Astrocyte (in vitro differentiated cells and primary cell): ENCODE data around the gene MICALL2. TPM values are rescaled to one million over a fixed set of nuclear protein-coding genes. Genes with fewer than 3 reads are reported as not detected.

Source experiments
- DNase-seq: peaks from one replicate; pipeline ENCODE4 v3.0.0-alpha.2; 2010; ENCODE audit warnings: low read depth
- FAIRE-seq: peaks from 2 replicates; lab custom pipeline; 2011; peaks lifted over from hg19 to GRCh38; lab: Jason Lieb, UNC
- H2AFZ ChIP-seq: 2 replicates; pipeline ENCODE4 v1.6.0; 2012; ENCODE audit warnings: low read depth, low read length, inconsistent platforms
- H3K27ac ChIP-seq: 2 replicates; pipeline ENCODE4 v1.5.1; 2011; ENCODE audit warnings: low read depth, low read length, inconsistent platforms
- H3K27me3 ChIP-seq: 2 replicates; pipeline ENCODE4 v1.6.0; 2011; ENCODE audit warnings: low read length, inconsistent platforms; ENCODE audit not compliant: insufficient read depth
- H3K36me3 ChIP-seq: 2 replicates; pipeline ENCODE4 v1.5.1; 2011; ENCODE audit warnings: low read length, inconsistent platforms; ENCODE audit not compliant: insufficient read depth
- H3K4me1 ChIP-seq: 2 replicates; pipeline ENCODE4 v1.5.1; 2011; ENCODE audit warnings: low read length, inconsistent platforms; ENCODE audit not compliant: insufficient read depth
- H3K4me2 ChIP-seq: 2 replicates; pipeline ENCODE4 v1.6.0; 2012; ENCODE audit warnings: low read length, inconsistent platforms
- H3K4me3 ChIP-seq: 2 replicates; pipeline ENCODE4 v1.5.1; 2011; ENCODE audit warnings: low read depth, mild to moderate bottlenecking, low read length, inconsistent platforms; ENCODE audit not compliant: insufficient read depth
- H3K79me2 ChIP-seq: 2 replicates; pipeline ENCODE4 v1.6.0; 2012; ENCODE audit warnings: mild to moderate bottlenecking, low read length, inconsistent platforms; ENCODE audit not compliant: insufficient read depth
- H3K9ac ChIP-seq: 2 replicates; pipeline ENCODE4 v1.6.0; 2012; ENCODE audit warnings: mild to moderate bottlenecking, low read length, inconsistent platforms
- H3K9me3 ChIP-seq: 2 replicates; pipeline ENCODE4 v1.5.1; 2012; ENCODE audit warnings: low read depth, mild to moderate bottlenecking, low read length, inconsistent platforms; ENCODE audit not compliant: insufficient read depth
- H4K20me1 ChIP-seq: 2 replicates; pipeline ENCODE4 v1.6.0; 2012; ENCODE audit warnings: low read length, inconsistent platforms; ENCODE audit not compliant: insufficient read depth
- H3K27ac Mint-ChIP-seq: one replicate; pipeline ENCODE4 v1.8.0; 2021; ENCODE audit warnings: mild to moderate bottlenecking, mixed read lengths; ENCODE audit not compliant: unreplicated experiment
- H3K27me3 Mint-ChIP-seq: one replicate; pipeline ENCODE4 v1.8.0; 2021; ENCODE audit warnings: low read depth, mixed read lengths; ENCODE audit not compliant: unreplicated experiment
- H3K36me3 Mint-ChIP-seq: one replicate; pipeline ENCODE4 v1.8.0; 2021; ENCODE audit warnings: low read depth, mixed read lengths; ENCODE audit not compliant: unreplicated experiment
- H3K4me1 Mint-ChIP-seq: one replicate; pipeline ENCODE4 v1.8.0; 2021; ENCODE audit warnings: low read depth, mixed read lengths; ENCODE audit not compliant: unreplicated experiment
- H3K4me3 Mint-ChIP-seq: one replicate; pipeline ENCODE4 v1.8.0; 2021; ENCODE audit warnings: mild to moderate bottlenecking, moderate library complexity, mixed read lengths; ENCODE audit not compliant: unreplicated experiment
- H3K9me3 Mint-ChIP-seq: one replicate; pipeline ENCODE4 v1.8.0; 2021; ENCODE audit warnings: mild to moderate bottlenecking, mixed read lengths; ENCODE audit not compliant: unreplicated experiment
- EZH2 ChIP-seq: IDR thresholded peaks from 2 replicates; pipeline ENCODE4 v1.6.1; 2012; ENCODE audit warnings: mild to moderate bottlenecking, low read length, inconsistent platforms; ENCODE audit not compliant: insufficient read depth
- total RNA-seq: library from RNA; stranded (reverse); gene quantifications from 2 replicates; pipeline ENCODE4 v1.2.1, GENCODE V29; 2021
- TF ChIP-seq, protein P1 (sequence below): IDR thresholded peaks from 2 replicates; pipeline ENCODE4 v1.5.1; 2011; ENCODE audit warnings: low read depth, mild to moderate bottlenecking, inconsistent platforms, low read length, moderate library complexity; ENCODE audit not compliant: insufficient read depth

The MICALL2 gene
- total RNA-seq, 1 donor from 2014 or later = 43.4 TPM

GRCh38 chr7:1470901-1471300 is 11.6 kb upstream of the MICALL2 start:
- Histone ChIP-seq H3K4me3 (no peak overlapping the region), H3K36me3 (peaks cover 2% of the 10 kb centered on the region), H3K4me1 (peaks cover 7% of the 10 kb centered on the region), H3K79me2 (no peaks in the 10 kb centered on the region), H3K27ac (no peak overlapping the region), H3K27me3 (no peaks in the 10 kb centered on the region), H4K20me1 (peaks cover 6% of the 10 kb centered on the region), H3K9ac (no peak overlapping the region), H2AFZ (no peak overlapping the region), H3K9me3 (no peaks in the 10 kb centered on the region), H3K4me2 (no peak overlapping the region)
- no peak for TF ChIP-seq EZH2
- TF ChIP-seq, protein P1, sequence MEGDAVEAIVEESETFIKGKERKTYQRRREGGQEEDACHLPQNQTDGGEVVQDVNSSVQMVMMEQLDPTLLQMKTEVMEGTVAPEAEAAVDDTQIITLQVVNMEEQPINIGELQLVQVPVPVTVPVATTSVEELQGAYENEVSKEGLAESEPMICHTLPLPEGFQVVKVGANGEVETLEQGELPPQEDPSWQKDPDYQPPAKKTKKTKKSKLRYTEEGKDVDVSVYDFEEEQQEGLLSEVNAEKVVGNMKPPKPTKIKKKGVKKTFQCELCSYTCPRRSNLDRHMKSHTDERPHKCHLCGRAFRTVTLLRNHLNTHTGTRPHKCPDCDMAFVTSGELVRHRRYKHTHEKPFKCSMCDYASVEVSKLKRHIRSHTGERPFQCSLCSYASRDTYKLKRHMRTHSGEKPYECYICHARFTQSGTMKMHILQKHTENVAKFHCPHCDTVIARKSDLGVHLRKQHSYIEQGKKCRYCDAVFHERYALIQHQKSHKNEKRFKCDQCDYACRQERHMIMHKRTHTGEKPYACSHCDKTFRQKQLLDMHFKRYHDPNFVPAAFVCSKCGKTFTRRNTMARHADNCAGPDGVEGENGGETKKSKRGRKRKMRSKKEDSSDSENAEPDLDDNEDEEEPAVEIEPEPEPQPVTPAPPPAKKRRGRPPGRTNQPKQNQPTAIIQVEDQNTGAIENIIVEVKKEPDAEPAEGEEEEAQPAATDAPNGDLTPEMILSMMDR = no peak
- Mint-ChIP-seq H3K9me3 (no peaks in the 10 kb centered on the region), H3K27ac (no peak overlapping the region), H3K4me1 (no peaks in the 10 kb centered on the region), H3K27me3 (no peaks in the 10 kb centered on the region), H3K36me3 (no peaks in the 10 kb centered on the region), H3K4me3 (no peak overlapping the region)
- FAIRE-seq (no peak), DNase-seq (no peak)

DNA sequence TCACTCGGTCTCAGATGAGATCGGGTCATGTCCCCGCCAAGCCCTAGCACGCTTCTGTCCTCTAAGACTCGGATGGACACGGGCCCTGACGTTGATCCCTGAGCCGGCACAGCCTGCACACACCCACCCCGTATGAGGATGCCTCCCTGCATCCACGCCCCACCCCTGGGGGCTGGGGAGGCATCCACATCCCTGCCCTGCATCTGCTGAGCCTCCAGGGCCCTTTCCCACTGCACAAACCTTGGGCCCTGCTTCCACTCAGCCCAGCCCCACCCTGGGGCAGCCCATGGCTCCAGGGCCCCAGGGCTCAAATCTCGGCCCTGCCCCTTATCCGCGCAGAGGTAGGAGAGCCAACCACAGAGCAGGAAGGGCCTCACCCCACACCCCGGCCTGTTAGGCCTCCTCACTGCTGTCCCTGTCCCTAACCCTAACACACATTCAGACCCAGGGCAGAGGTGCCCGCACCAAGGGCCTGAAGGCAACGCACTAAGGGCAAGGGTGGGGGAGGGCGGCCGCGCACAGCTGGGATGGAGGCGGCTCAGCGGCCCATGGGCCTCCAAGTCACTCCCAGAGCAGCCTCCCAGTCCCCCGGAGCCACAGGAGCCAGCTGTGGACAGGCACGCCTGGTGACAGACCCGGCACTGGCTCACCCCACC is 9.5 kb upstream of the MICALL2 start:
- no peaks in the 10 kb centered on the region for H3K4me1 Mint-ChIP-seq
- no peaks in the 10 kb centered on the region for H3K36me3 Mint-ChIP-seq
- Histone ChIP-seq H2AFZ (no peak overlapping the region), H3K79me2 (no peaks in the 10 kb centered on the region), H3K9me3 (no peaks in the 10 kb centered on the region), H3K27me3 (no peaks in the 10 kb centered on the region), H3K4me3 (no peak overlapping the region), H3K36me3 (peaks cover 2% of the 10 kb centered on the region), H3K9ac (no peak overlapping the region), H4K20me1 (peaks cover 5% of the 10 kb centered on the region), H3K4me1 (peaks cover 7% of the 10 kb centered on the region), H3K27ac (no peak overlapping the region), H3K4me2 (no peak overlapping the region)
- H3K9me3 Mint-ChIP-seq = no peaks in the 10 kb centered on the region
- H3K27me3 Mint-ChIP-seq = no peaks in the 10 kb centered on the region
- H3K4me3 Mint-ChIP-seq = no peak overlapping the region
- no peak overlapping the region for H3K27ac Mint-ChIP-seq
- TF ChIP-seq, protein P1 = no peak
- TF ChIP-seq EZH2 = no peak
- FAIRE-seq (no peak), DNase-seq (no peak)

- no peak for DNase-seq
- Histone ChIP-seq H3K79me2 (no peaks in the 10 kb centered on the region), H2AFZ (no peak overlapping the region), H3K27ac (no peak overlapping the region), H3K4me2 (no peak overlapping the region), H3K9me3 (no peaks in the 10 kb centered on the region), H4K20me1 (no peaks in the 10 kb centered on the region), H3K27me3 (no peaks in the 10 kb centered on the region), H3K4me3 (no peak overlapping the region), H3K4me1 (peaks cover 7% of the 10 kb centered on the region), H3K9ac (no peak overlapping the region), H3K36me3 (no peaks in the 10 kb centered on the region)
- H3K27me3 Mint-ChIP-seq = no peaks in the 10 kb centered on the region
- no peak overlapping the region for H3K4me3 Mint-ChIP-seq
- no peaks in the 10 kb centered on the region for H3K36me3 Mint-ChIP-seq
- no peaks in the 10 kb centered on the region for H3K4me1 Mint-ChIP-seq
- no peaks in the 10 kb centered on the region for H3K9me3 Mint-ChIP-seq
- TF ChIP-seq, protein P1 = no peak
- TF ChIP-seq EZH2 = no peak
- FAIRE-seq = no peak
- no peak overlapping the region for H3K27ac Mint-ChIP-seq
Measured at GRCh38 chr7:1468203-1468602, 8.9 kb upstream of the MICALL2 start.
